Stomach (tissue), 9 donors: ENCODE measurements around the gene ATXN7L1. TPM values are rescaled to one million over a fixed set of nuclear protein-coding genes. Genes with fewer than 3 reads are reported as not detected.

Experiments
- DNase-seq, 2 donors: peaks; one replicate each; pipeline versions ENCODE4 v3.0.0 to v3.0.0-alpha.2; 2013 to 2019
- H3K27ac ChIP-seq, 5 donors: fragments of 200-600 bp in 4 of 5; sonication (generic) in 4 of 5; one replicate each; pipeline ENCODE4 v1.5.1; 2013 to 2019; ENCODE audit warnings: mild to moderate bottlenecking in 1 of 5, moderate library complexity in 1 of 5
- H3K27me3 ChIP-seq, 3 donors: fragments of 200-600 bp; sonication (generic); one replicate each; pipeline ENCODE4 v1.5.1; 2017 to 2019; ENCODE audit warnings: mixed run types in 1 of 3
- H3K36me3 ChIP-seq, 4 donors: fragments of 200-600 bp; sonication (generic); 1 replicate in 3 of 4; 2 replicates in 1 of 4; pipeline ENCODE4 v1.5.1; 2016 to 2019
- H3K4me1 ChIP-seq, 4 donors: fragments of 200-600 bp; sonication (generic); one replicate each; pipeline ENCODE4 v1.5.1; 2016 to 2019
- H3K4me3 ChIP-seq, 4 donors: fragments of 200-600 bp; sonication (generic) in 3 of 4; one replicate each; pipeline ENCODE4 v1.5.1; 2016 to 2019; ENCODE audit warnings: mild to moderate bottlenecking in 1 of 4
- H3K9me3 ChIP-seq, 4 donors: fragments of 200-600 bp; sonication (generic); one replicate each; pipeline ENCODE4 v1.5.1; 2016 to 2019
- EP300 ChIP-seq: sonication (generic); formaldehyde crosslinking; IDR thresholded peaks from one replicate; pipeline ENCODE4 v1.6.1; 2017; ENCODE audit warnings: antibody characterized with exemption
- POLR2A ChIP-seq, 4 donors: fragments of 450-650 bp; IDR thresholded peaks; one replicate each; pipeline ENCODE4 v1.6.1; 2016; ENCODE audit warnings: antibody characterized with exemption in 4 of 4, control low read depth in 2 of 4, mild to moderate bottlenecking in 1 of 4, moderate library complexity in 1 of 4
- POLR2AphosphoS5 ChIP-seq, 3 donors: sonication (generic); formaldehyde crosslinking; IDR thresholded peaks; one replicate each; pipeline ENCODE4 v1.6.1; 2016; ENCODE audit warnings: antibody characterized with exemption in 3 of 3
- WGBS, 5 donors: extraction: QIAGEN DNeasy Blood & Tissue Kit in 3 of 5; methylation state at CpG; one replicate each; pipeline versions ENCODE4 v1.1.5 to v1.1.7; 2013 to 2018; 5-methylcytosine and 5-hydroxymethylcytosine counted together
- intact Hi-C: fragments of 100-400 bp; cut with DNase I; formaldehyde crosslinking; loops from one replicate; pipeline ENCODE4 v1.15.1; 2023; ENCODE audit warnings: low total_unique reads
- polyA plus RNA-seq, 3 donors: library from polyadenylated mRNA; stranded (reverse); fragments of 200-250 nt; gene quantifications; one replicate each; pipeline ENCODE4 v1.2.3, GENCODE V29; 2013
- total RNA-seq, 5 donors: library from RNA; depleted of rRNA; stranded (reverse); fragments of >200 nt; gene quantifications; one replicate each; pipeline versions ENCODE4 v1.1.0 to v1.2.3, GENCODE V29; 2014 to 2016
- TF ChIP-seq, protein P1 (sequence below), 7 experiments: fragments of 450-650 bp in 4 of 7; fragments of 200-600 bp in 3 of 7; sonication (generic) in 3 of 7; IDR thresholded peaks; one replicate each; pipeline ENCODE4 v1.5.1; 2016 to 2019; ENCODE audit warnings: antibody characterized with exemption in 7 of 7, control low read depth in 2 of 7, mild to moderate bottlenecking in 1 of 7
- donor health status: healthy with polysubstance abuse.
- donor health status: Bipolar disorder and iron deficiency.
- donor health status: healthy.

The ATXN7L1 gene
- total and polyA plus RNA-seq, 8 donors = 3.8 to 92.2 (median 8.8) TPM

DNA sequence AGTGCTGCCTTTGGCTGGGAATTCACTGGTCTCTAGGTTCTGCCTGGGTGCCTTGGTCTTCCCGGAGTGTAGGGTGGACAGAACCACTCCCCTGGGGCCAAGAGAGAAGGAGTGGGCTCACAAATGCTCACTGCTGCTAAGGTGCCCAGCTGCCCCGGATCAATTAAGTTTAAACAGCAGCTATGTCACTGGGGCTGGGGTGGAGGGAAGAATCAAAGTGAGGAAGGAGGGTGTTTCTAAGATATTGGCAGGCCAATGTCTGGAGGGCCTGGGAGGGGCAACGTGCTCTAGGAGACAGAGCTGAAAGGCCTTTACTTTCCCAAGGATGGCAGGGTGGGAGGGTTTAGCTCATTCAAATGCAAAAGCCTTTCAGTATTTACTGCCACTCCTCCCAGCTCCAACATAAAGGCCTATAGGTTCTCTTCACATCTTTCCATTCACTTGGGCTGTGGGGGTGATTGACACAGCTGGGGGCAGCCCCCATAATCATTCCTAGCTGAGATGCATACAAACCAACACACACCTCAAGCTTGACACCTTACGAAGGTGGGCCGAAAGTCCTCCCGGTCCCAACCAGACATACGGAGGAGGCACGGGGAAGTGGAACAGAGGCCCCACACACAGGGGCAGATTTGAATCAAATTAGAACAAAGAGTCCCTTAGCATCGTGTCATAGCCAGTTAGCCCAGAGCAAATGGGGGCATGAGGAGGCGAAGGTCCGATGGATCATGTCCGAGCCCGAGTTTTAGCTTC is 187.2 kb downstream of the ATXN7L1 start:
- 76 to 89% (median 79%) methylated on average over 12 to 13 of the region's 13 CpGs for WGBS, 5 donors
- intact Hi-C loops = no loop called here
- no peak for DNase-seq
- Histone ChIP-seq H3K36me3 (no peaks in the 10 kb centered on the region), H3K27me3 (no peaks in the 10 kb centered on the region), H3K4me3 (no peak overlapping the region), H3K4me1 (peaks cover 16 to 41% (median 35%) of the 10 kb centered on the region in 4 donors), H3K27ac (peak overlapping the region; percentile 5 to 92 (median 85)), H3K9me3 (no peaks in the 10 kb centered on the region)
- TF ChIP-seq POLR2AphosphoS5 (IDR thresholded peaks at IDR 0.05) (no peak), EP300 (no peak), POLR2A (IDR thresholded peaks at IDR 0.05) (no peak)
- TF ChIP-seq, protein P1, sequence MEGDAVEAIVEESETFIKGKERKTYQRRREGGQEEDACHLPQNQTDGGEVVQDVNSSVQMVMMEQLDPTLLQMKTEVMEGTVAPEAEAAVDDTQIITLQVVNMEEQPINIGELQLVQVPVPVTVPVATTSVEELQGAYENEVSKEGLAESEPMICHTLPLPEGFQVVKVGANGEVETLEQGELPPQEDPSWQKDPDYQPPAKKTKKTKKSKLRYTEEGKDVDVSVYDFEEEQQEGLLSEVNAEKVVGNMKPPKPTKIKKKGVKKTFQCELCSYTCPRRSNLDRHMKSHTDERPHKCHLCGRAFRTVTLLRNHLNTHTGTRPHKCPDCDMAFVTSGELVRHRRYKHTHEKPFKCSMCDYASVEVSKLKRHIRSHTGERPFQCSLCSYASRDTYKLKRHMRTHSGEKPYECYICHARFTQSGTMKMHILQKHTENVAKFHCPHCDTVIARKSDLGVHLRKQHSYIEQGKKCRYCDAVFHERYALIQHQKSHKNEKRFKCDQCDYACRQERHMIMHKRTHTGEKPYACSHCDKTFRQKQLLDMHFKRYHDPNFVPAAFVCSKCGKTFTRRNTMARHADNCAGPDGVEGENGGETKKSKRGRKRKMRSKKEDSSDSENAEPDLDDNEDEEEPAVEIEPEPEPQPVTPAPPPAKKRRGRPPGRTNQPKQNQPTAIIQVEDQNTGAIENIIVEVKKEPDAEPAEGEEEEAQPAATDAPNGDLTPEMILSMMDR (IDR thresholded peaks at IDR 0.05) = no peak

DNA sequence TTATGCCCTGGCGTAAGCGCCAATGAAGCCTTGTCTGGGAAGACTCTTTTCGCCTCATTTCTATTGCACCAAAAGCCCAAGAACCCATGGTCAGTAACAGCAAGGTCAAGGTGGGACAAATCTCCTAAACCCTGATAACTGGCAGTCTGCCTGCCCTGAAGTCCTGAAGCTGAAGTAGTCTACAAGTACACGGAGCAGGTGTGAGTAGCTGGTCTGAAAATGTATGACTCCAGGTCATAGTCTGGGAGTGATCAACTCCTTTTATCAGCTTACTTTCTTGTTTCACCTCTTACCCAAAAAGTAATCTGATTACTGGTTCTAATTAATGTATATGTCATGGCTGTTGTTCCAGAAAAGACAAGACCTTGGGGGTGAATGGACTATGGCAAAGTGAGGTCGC is 187.8 kb downstream of the ATXN7L1 start:
- 67 to 82% (median 78%) methylated on average over 5 of the region's 5 CpGs for WGBS, 5 donors
- peaks cover 16 to 41% (median 35%) of the 10 kb centered on the region in 4 donors for H3K4me1 ChIP-seq
- H3K27me3 ChIP-seq = no peaks in the 10 kb centered on the region
- no peaks in the 10 kb centered on the region for H3K36me3 ChIP-seq
- H3K9me3 ChIP-seq = no peaks in the 10 kb centered on the region
- peak in 1 of 2 donors; percentile 20 for DNase-seq
- intact Hi-C loops = no loop called here
- TF ChIP-seq, protein P1 (IDR thresholded peaks at IDR 0.05) = no peak
- TF ChIP-seq POLR2AphosphoS5 (IDR thresholded peaks at IDR 0.05) = no peak
- TF ChIP-seq POLR2A (IDR thresholded peaks at IDR 0.05) = no peak
- no peak for TF ChIP-seq EP300
- H3K27ac ChIP-seq = peak overlapping the region in 3 of 5 donors; percentile 83 to 92 (median 87)
- H3K4me3 ChIP-seq = no peak overlapping the region

DNA sequence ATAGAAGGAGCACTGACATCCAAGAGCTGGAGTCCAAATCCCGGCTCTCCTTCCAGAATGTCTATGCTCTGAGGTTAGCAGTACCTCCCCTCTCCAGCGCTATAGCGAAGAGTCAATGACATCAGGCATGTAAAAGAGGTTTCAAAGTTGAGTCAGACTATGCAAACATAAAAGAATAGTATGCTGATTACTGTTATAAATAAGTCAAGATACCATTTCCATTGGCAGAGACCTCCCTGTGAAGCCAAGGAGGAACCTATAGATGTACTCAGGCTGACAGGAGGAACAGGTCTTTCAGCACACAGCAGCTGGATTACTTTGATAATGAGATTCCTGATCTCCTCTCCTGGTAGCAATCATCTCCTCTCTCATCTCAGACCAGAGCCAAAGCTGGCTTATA is 191.2 kb downstream of the ATXN7L1 start:
- peaks cover 6 to 43% (median 30%) of the 10 kb centered on the region in 4 donors for H3K4me1 ChIP-seq

DNA sequence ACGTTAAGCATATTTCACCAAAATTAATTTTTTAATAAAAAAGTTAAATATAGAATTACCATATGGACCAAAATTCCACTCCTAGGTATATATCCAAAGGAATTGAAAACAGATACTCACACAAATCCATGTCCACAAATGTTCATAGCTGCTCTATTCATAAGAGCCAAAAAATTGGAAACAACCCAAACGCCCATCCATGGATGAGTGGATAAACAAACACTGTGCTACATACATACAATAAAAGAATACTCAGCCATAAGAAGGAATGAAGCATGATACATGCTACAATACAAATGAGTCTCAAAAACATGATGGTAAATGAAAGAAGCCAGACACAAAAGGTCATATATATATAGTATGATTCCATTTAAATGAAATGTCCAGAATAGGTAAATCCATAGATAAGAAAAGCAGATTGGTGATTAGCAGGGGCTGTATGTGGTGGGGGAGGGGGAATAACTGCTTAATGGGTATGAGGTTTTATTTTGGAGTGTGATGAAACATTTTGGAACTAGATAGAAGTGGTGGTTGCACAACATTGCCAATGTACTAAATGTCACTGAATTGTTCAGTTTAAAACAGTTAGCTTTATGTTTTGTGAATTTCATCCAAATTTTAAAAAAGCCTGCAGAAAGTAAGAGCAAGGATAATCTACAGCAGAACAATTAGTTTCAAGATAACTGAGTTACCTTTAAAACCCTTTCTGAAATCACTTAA is 193.9 kb downstream of the ATXN7L1 start:
- TF ChIP-seq POLR2A (IDR thresholded peaks at IDR 0.05) = no peak
- peak in 1 of 3 donors; percentile 34 for TF ChIP-seq POLR2AphosphoS5 (IDR thresholded peaks at IDR 0.05)
- no peaks in the 10 kb centered on the region for H3K27me3 ChIP-seq
- peak overlapping the region in 1 of 5 donors; percentile 0 for H3K27ac ChIP-seq
- intact Hi-C loops = no loop called here
- WGBS, 5 donors = 76 to 86% (median 81%) methylated on average over 2 of the region's 2 CpGs
- DNase-seq = no peak
- H3K9me3 ChIP-seq = no peaks in the 10 kb centered on the region
- H3K4me3 ChIP-seq = no peak overlapping the region
- H3K4me1 ChIP-seq = peaks cover 22 to 52% (median 37%) of the 10 kb centered on the region in 4 donors
- no peaks in the 10 kb centered on the region for H3K36me3 ChIP-seq

More for the DNA sequence above, 191.2 kb downstream of the ATXN7L1 start:
- Histone ChIP-seq H3K36me3 (no peaks in the 10 kb centered on the region), H3K27ac (no peak overlapping the region), H3K9me3 (no peaks in the 10 kb centered on the region), H3K4me3 (no peak overlapping the region), H3K27me3 (no peaks in the 10 kb centered on the region)
- DNase-seq = no peak
- intact Hi-C loops = no loop called here
- TF ChIP-seq POLR2AphosphoS5 (IDR thresholded peaks at IDR 0.05) (no peak), EP300 (no peak), POLR2A (IDR thresholded peaks at IDR 0.05) (no peak)
- TF ChIP-seq, protein P1 (IDR thresholded peaks at IDR 0.05) = no peak
- 80 to 95% (median 90%) methylated on average over 3 of the region's 3 CpGs for WGBS, 5 donors
